MM.1S (cell line): ENCODE results near the gene CPXM2.

Experiments used
- DNase-seq: peaks from one replicate; pipeline ENCODE4 v3.0.0-alpha.2; 2015
- H2AFZ ChIP-seq: fragments of 300-600 bp; sonication (generic); 2 replicates; pipeline ENCODE4 v1.6.0; 2016; ENCODE audit warnings: antibody characterized with exemption, low read length
- H3F3A ChIP-seq: fragments of 300-600 bp; sonication (generic); 2 replicates; pipeline ENCODE4 v1.6.1; 2016; ENCODE audit warnings: mild to moderate bottlenecking, antibody characterized with exemption, low read length, moderate library complexity, mixed read lengths; ENCODE audit not compliant: insufficient read depth
- H3K27ac ChIP-seq: fragments of 300-600 bp; sonication (generic); 2 replicates; pipeline ENCODE4 v1.5.1; 2016; ENCODE audit warnings: mild to moderate bottlenecking, low read length
- H3K27me3 ChIP-seq: fragments of 300-600 bp; sonication (generic); replicated peaks from 2 replicates; pipeline ENCODE4 v1.6.0; 2016; ENCODE audit warnings: low read length; ENCODE audit not compliant: insufficient read depth
- H3K36me3 ChIP-seq: fragments of 300-600 bp; sonication (generic); replicated peaks from 2 replicates; pipeline ENCODE4 v1.6.1; 2016; ENCODE audit warnings: mild to moderate bottlenecking, low read length, mixed read lengths; ENCODE audit not compliant: insufficient read depth
- H3K4me1 ChIP-seq: fragments of 300-600 bp; sonication (generic); 2 replicates; pipeline ENCODE4 v1.6.1; 2016; ENCODE audit warnings: low read length, mixed read lengths
- H3K4me2 ChIP-seq: fragments of 300-600 bp; sonication (generic); 2 replicates; pipeline ENCODE4 v1.6.0; 2016; ENCODE audit warnings: low read depth, low read length
- H3K4me3 ChIP-seq: fragments of 300-600 bp; sonication (generic); 2 replicates; pipeline ENCODE4 v1.5.1; 2016; ENCODE audit warnings: low read length, mixed read lengths
- H3K79me2 ChIP-seq: fragments of 300-600 bp; sonication (generic); 2 replicates; pipeline ENCODE4 v1.6.1; 2016; ENCODE audit warnings: mixed run types, low read length, mixed read lengths
- H3K9ac ChIP-seq: fragments of 300-600 bp; sonication (generic); 2 replicates; pipeline ENCODE4 v1.6.1; 2016; ENCODE audit warnings: low read length, mixed read lengths
- H3K9me2 ChIP-seq: fragments of 300-600 bp; sonication (generic); replicated peaks from 2 replicates; pipeline ENCODE4 v1.6.1; 2016; ENCODE audit warnings: mild to moderate bottlenecking, low read length, mixed read lengths; ENCODE audit not compliant: insufficient read depth
- H3K9me3 ChIP-seq: fragments of 300-600 bp; sonication (generic); replicated peaks from 2 replicates; pipeline ENCODE4 v1.6.1; 2016; ENCODE audit warnings: mild to moderate bottlenecking, low read length, mixed read lengths; ENCODE audit not compliant: insufficient read depth
- H4K20me1 ChIP-seq: fragments of 300-600 bp; sonication (generic); 2 replicates; pipeline ENCODE4 v1.6.1; 2016; ENCODE audit warnings: mild to moderate bottlenecking, low read length, moderate library complexity, mixed read lengths; ENCODE audit not compliant: insufficient read depth
- CTCF ChIP-seq: fragments of 300-600 bp; sonication (generic); IDR thresholded peaks from 2 replicates; pipeline ENCODE4 v1.5.1; 2016; ENCODE audit warnings: antibody characterized with exemption, low read length, mixed read lengths
- EZH2 ChIP-seq: fragments of 300-600 bp; sonication (generic); optimal IDR thresholded peaks from 2 replicates; pipeline ENCODE3; 2017; ENCODE audit warnings: low read depth, mild to moderate bottlenecking, antibody characterized with exemption, low read length, mixed read lengths
- EZH2phosphoT487 ChIP-seq: fragments of 300-600 bp; sonication (generic); IDR thresholded peaks from 2 replicates; pipeline ENCODE4 v1.6.1; 2018; ENCODE audit warnings: antibody characterized with exemption, low read length

The CPXM2 gene

DNA sequence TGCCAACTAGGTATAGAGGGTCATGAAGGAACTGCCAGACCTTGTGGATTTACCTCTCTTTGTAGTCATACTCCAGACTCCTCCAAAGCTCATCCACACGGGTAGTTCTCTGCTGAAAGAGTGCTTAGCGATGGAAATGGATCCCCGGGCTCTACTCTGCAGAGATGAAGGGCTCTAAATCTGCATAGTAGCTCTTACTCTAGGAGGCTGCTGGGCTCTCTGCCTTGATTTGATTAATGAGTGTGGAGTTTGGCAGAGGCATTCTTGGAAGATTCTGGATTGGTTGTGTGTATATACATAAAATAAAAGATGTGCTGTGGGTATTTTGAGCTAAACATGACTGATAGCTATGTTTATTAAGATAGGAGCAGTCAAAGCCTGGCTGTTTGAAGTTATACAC is 21.3 kb upstream of the CPXM2 start:
- H3K27ac ChIP-seq, result no peak overlapping the region
- H3K9ac ChIP-seq, result no peak overlapping the region
- no peaks in the 10 kb centered on the region for H3K36me3 ChIP-seq
- H3K27me3 ChIP-seq, result peaks cover 8% of the 10 kb centered on the region; the same call in 1 of the 2 replicates
- no peaks in the 10 kb centered on the region for H3K9me3 ChIP-seq
- no peak for DNase-seq
- H3K79me2 ChIP-seq, result no peaks in the 10 kb centered on the region
- no peaks in the 10 kb centered on the region for H3K9me2 ChIP-seq
- no peak overlapping the region for H3K4me2 ChIP-seq
- H3K4me1 ChIP-seq, result no peaks in the 10 kb centered on the region
- no peak overlapping the region for H3K4me3 ChIP-seq
- no peaks in the 10 kb centered on the region for H4K20me1 ChIP-seq
- H2AFZ ChIP-seq, result no peak overlapping the region
- H3F3A ChIP-seq, result no peaks in the 10 kb centered on the region
- TF ChIP-seq EZH2 (no peak), CTCF (no peak), EZH2phosphoT487 (no peak)

GRCh38 chr10:123912466-123912865 is 20.9 kb upstream of the CPXM2 start:
- Histone ChIP-seq H3K9me2 (no peaks in the 10 kb centered on the region), H3K79me2 (no peaks in the 10 kb centered on the region), H3K4me1 (no peaks in the 10 kb centered on the region), H3K4me2 (no peak overlapping the region), H3K9me3 (no peaks in the 10 kb centered on the region), H2AFZ (no peak overlapping the region), H3K27me3 (peaks cover 8% of the 10 kb centered on the region; the same call in 1 of the 2 replicates), H3K9ac (no peak overlapping the region), H3K36me3 (no peaks in the 10 kb centered on the region), H4K20me1 (no peaks in the 10 kb centered on the region), H3K27ac (no peak overlapping the region), H3F3A (no peaks in the 10 kb centered on the region), H3K4me3 (no peak overlapping the region)
- TF ChIP-seq EZH2phosphoT487, result no peak
- no peak for TF ChIP-seq CTCF
- TF ChIP-seq EZH2, result no peak
- DNase-seq, result no peak

DNA sequence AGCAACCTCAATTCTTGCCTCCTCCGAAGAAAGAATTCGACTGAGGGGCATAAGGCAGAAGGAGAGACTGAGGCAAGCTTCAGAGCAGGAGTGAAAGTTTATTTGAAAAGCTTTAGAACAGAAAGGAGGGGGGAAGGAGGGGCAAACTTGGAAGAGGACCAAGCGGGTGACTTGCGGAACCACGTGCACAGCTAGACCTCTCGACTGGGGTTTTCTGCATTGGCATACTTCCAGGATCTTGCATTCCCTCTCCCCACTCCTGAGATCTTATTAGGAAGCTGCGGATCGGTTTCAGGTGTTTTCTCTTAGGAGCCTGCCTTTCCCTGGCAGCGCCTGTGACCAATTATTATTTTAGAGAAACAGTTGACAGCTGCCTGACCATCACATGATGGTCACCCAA is 20.3 kb upstream of the CPXM2 start:
- Histone ChIP-seq H3K4me1 (no peaks in the 10 kb centered on the region), H4K20me1 (no peaks in the 10 kb centered on the region), H3K79me2 (no peaks in the 10 kb centered on the region), H3K4me3 (no peak overlapping the region), H3K4me2 (no peak overlapping the region), H3K36me3 (no peaks in the 10 kb centered on the region), H3F3A (no peaks in the 10 kb centered on the region), H2AFZ (no peak overlapping the region), H3K9me3 (no peaks in the 10 kb centered on the region), H3K27me3 (peaks cover 11% of the 10 kb centered on the region; the same call in 1 of the 2 replicates), H3K9ac (no peak overlapping the region), H3K9me2 (no peaks in the 10 kb centered on the region), H3K27ac (no peak overlapping the region)
- DNase-seq, result no peak
- no peak for TF ChIP-seq EZH2phosphoT487
- TF ChIP-seq EZH2, result no peak
- TF ChIP-seq CTCF, result no peak

DNA sequence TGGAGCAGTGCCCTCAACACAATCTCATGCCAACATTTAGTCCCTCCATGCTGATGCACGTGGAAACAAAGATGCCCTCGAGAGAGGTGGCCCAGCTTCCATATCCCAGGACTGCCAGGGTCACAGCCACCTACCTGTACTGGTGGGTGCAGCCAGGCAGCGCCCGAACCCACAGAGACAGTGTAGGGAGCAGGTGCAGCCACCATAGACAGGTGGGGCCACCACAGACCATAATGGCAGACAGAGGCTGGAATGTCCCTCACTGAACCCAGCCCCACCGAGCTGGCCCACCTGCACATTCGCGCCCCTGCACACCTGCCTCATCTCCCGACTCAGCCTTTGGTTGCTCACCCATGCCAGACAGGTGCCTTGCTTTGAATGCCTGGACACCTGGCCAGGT is 18.3 kb upstream of the CPXM2 start:
- no peaks in the 10 kb centered on the region for H4K20me1 ChIP-seq

More for the DNA sequence above, 18.3 kb upstream of the CPXM2 start:
- Histone ChIP-seq H3K9me3 (no peaks in the 10 kb centered on the region), H3K79me2 (no peaks in the 10 kb centered on the region), H3K27ac (no peak overlapping the region), H3K9ac (no peak overlapping the region), H2AFZ (no peak overlapping the region), H3K4me1 (no peaks in the 10 kb centered on the region), H3K4me2 (no peak overlapping the region), H3K27me3 (peaks cover 19% of the 10 kb centered on the region), H3F3A (no peaks in the 10 kb centered on the region), H3K4me3 (no peak overlapping the region), H3K36me3 (no peaks in the 10 kb centered on the region), H3K9me2 (no peaks in the 10 kb centered on the region)
- TF ChIP-seq EZH2 (no peak), EZH2phosphoT487 (no peak), CTCF (no peak)
- DNase-seq, result no peak
